K562 (cell line): ENCODE results near the gene RPL7A. TPM values are rescaled to one million over a fixed set of nuclear protein-coding genes. Genes with fewer than 3 reads are reported as not detected.

Experiments
- ATAC-seq: fragments of 200-7000 bp; cut with Tn5 transposase; 3 replicates; pipeline ENCODE4 v1.9.1; 2020; ENCODE audit warnings: moderate library complexity
- BruUV-seq: library from RNA; stranded (reverse); fragments of 400-500 nt; replicated peaks from 2 replicates; lab custom pipeline; 2021; lab: Mats Ljungman, UMichigan
- CTCF ChIA-PET: fragments of 300-600 bp; formaldehyde crosslinking; extraction: SDS; loops from one replicate; lab custom pipeline; 2021; ENCODE audit warnings: low intra/inter-chr PET ratio; lab: Yijun Ruan, JAX
- POLR2A ChIA-PET: fragments of 300-600, 350-650 bp; sonication (Branson Sonifier 250); formaldehyde crosslinking; extraction: SDS; loops from one replicate; lab custom pipeline; 2021; ENCODE audit warnings: antibody characterized with exemption, inconsistent platforms; lab: Yijun Ruan, JAX
- DNase-seq, 4 experiments: peaks; one replicate each; pipeline versions ENCODE4 v3.0.0 to v3.0.0-alpha.2; 2011 to 2018; ENCODE audit warnings: low spot score in 3 of 4, mixed read lengths in 3 of 4; ENCODE audit errors: extremely low read depth in 1 of 4
- FAIRE-seq: peaks from 2 replicates; lab custom pipeline; 2011; peaks lifted over from hg19 to GRCh38; lab: Jason Lieb, UNC
- H2AFZ ChIP-seq: 2 replicates; pipeline ENCODE4 v1.6.0; 2011; ENCODE audit warnings: low read depth, low read length, control low read depth, inconsistent platforms
- H3K27ac ChIP-seq: fragments of 200-600 bp; 3 replicates; pipeline ENCODE4 v1.8.0; 2011; ENCODE audit warnings: low read depth, mild to moderate bottlenecking, control low read depth, inconsistent platforms, low read length, moderate library complexity, mixed read lengths; ENCODE audit errors: extremely low read depth
- H3K27me3 ChIP-seq, 2 experiments: fragments of 300-600 bp in 1 of 2; 2 replicates in 1 of 2; 3 replicates in 1 of 2; pipeline versions ENCODE4 v1.6.0 to v1.8.0; 2011; ENCODE audit warnings: inconsistent platforms in 2 of 2, low read length in 2 of 2, mild to moderate bottlenecking in 1 of 2, mixed read lengths in 1 of 2, moderate library complexity in 1 of 2; ENCODE audit not compliant: control insufficient read depth in 2 of 2, insufficient read depth in 2 of 2
- H3K36me3 ChIP-seq: fragments of 300-600 bp; 3 replicates; pipeline ENCODE4 v1.8.0; 2011; ENCODE audit warnings: mild to moderate bottlenecking, low read length, inconsistent platforms; ENCODE audit not compliant: control insufficient read depth, insufficient read depth
- H3K4me1 ChIP-seq, 2 experiments: fragments of 200-600 bp in 1 of 2; replicated peaks in 1 of 2; 2 replicates in 1 of 2; 3 replicates in 1 of 2; pipeline versions ENCODE4 v1.5.1 to v1.8.0; 2011; ENCODE audit warnings: inconsistent platforms in 2 of 2, low read length in 2 of 2, mild to moderate bottlenecking in 1 of 2, mixed read lengths in 1 of 2, moderate library complexity in 1 of 2; ENCODE audit not compliant: control insufficient read depth in 2 of 2, insufficient read depth in 2 of 2
- H3K4me2 ChIP-seq: 2 replicates; pipeline ENCODE4 v1.6.1; 2011; ENCODE audit warnings: low read length, control low read depth, inconsistent platforms, mixed read lengths; ENCODE audit not compliant: insufficient read depth
- H3K4me3 ChIP-seq: fragments of 200-600 bp; sonication (generic), shearing (Covaris generic); 2 replicates; pipeline ENCODE4 v1.5.1; 2016; ENCODE audit warnings: control low read depth, inconsistent platforms
- H3K79me2 ChIP-seq: fragments of 200-600 bp; 3 replicates; pipeline ENCODE4 v1.8.0; 2011; ENCODE audit warnings: low read length, inconsistent platforms; ENCODE audit not compliant: control insufficient read depth, insufficient read depth
- H3K9ac ChIP-seq, 2 experiments: 2 replicates each; pipeline versions ENCODE4 v1.6.0 to v1.6.1; 2011; ENCODE audit warnings: low read depth in 2 of 2, low read length in 2 of 2, control low read depth in 1 of 2, inconsistent platforms in 1 of 2, mild to moderate bottlenecking in 1 of 2, mixed read lengths in 1 of 2; ENCODE audit not compliant: insufficient read depth in 1 of 2
- H3K9me1 ChIP-seq: one replicate; pipeline ENCODE4 v1.6.0; 2011; ENCODE audit warnings: inconsistent platforms, mild to moderate bottlenecking, low read length, moderate library complexity; ENCODE audit not compliant: control insufficient read depth, insufficient read depth
- H3K9me3 ChIP-seq: replicated peaks from 2 replicates; pipeline ENCODE4 v1.5.1; 2011; ENCODE audit warnings: low read depth, low read length, inconsistent platforms; ENCODE audit not compliant: control insufficient read depth, insufficient read depth
- H4K20me1 ChIP-seq: replicated peaks from 2 replicates; pipeline ENCODE4 v1.6.1; 2011; ENCODE audit warnings: low read length, inconsistent platforms, mixed read lengths; ENCODE audit not compliant: control insufficient read depth, insufficient read depth
- CCAR2 ChIP-seq: fragments of 200-400 bp; formaldehyde crosslinking; IDR thresholded peaks from 2 replicates; pipeline ENCODE4 v1.6.1; 2017; ENCODE audit warnings: mild to moderate bottlenecking, low read depth, low read length
- KDM4B ChIP-seq, 2 experiments: fragments of 450-650 bp in 1 of 2; sonication (generic) in 1 of 2; IDR thresholded peaks; 2 replicates each; pipeline ENCODE4 v1.6.1; 2016 to 2017; ENCODE audit warnings: borderline replicate concordance in 2 of 2, antibody characterized with exemption in 1 of 2, low read depth in 1 of 2, mild to moderate bottlenecking in 1 of 2
- SAP30 ChIP-seq: fragments of 200-600 bp; sonication (generic); IDR thresholded peaks from 2 replicates; pipeline ENCODE4 v1.6.1; 2012; ENCODE audit warnings: borderline replicate concordance, low read depth, mild to moderate bottlenecking, moderate library complexity, low read length, control low read depth, inconsistent platforms; ENCODE audit not compliant: insufficient read depth, poor library complexity, severe bottlenecking
- WGBS: fragments of 100-300 bp; shearing (Covaris generic); methylation state at CpG from one replicate; pipeline ENCODE4 v1.1.6; 2016; ENCODE audit warnings: low coverage, mixed read lengths; ENCODE audit not compliant: insufficient coverage; ENCODE audit errors: missing lambda C conversion rate; 5-methylcytosine and 5-hydroxymethylcytosine counted together
- in situ Hi-C: fragments of 300-500 bp; cut with MboI; formaldehyde crosslinking; loops from 4 replicates; pipeline ENCODE4 v1.15.0; 2018; ENCODE audit warnings: inconsistent platforms, mixed read lengths
- intact Hi-C: fragments of 100-400 bp; cut with micrococcal nuclease; formaldehyde crosslinking; loops from 2 replicates; pipeline ENCODE4 v1.14.2; 2022
- polyA plus RNA-seq, 8 experiments: library from polyadenylated mRNA; depleted of rRNA in 4 of 8; stranded (reverse) in 5 of 8; unstranded in 3 of 8; fragments of >200 nt; fragmentation: Nextera tagmentation in 2 of 8; fragmentation: Illumina TruSeq in 1 of 8; extraction: Ambion mirVana in 2 of 8; extraction: Trizol in 1 of 8; gene quantifications; 2 replicates each; pipeline versions ENCODE4 v1.2.1 to v1.2.3, GENCODE V29; 2011 to 2014; ENCODE audit warnings: inconsistent platforms in 1 of 8, missing spikeins in 1 of 8
- total RNA-seq, 7 experiments: library from RNA; depleted of rRNA in 6 of 7; stranded (reverse); fragments of >200 nt in 6 of 7; fragmentation: Illumina TruSeq in 2 of 7; extraction: Trizol in 2 of 7; gene quantifications; 2 replicates each; pipeline versions ENCODE4 v1.2.1 to v1.2.3, GENCODE V29; 2011 to 2021; ENCODE audit warnings: low replicate concordance in 1 of 7
- TF ChIP-seq, protein P1 (sequence below): fragments of 200-600 bp; sonication (generic); IDR thresholded peaks from one replicate; pipeline ENCODE4 v1.6.1; 2012; ENCODE audit warnings: mild to moderate bottlenecking, low read depth, low read length, inconsistent platforms
- TF ChIP-seq, protein P2 (sequence below): fragments of 250-450 bp; sonication (Bioruptor Pico); IDR thresholded peaks from 2 replicates; pipeline ENCODE4 v1.8.0; 2022; ENCODE audit warnings: moderate library complexity, mild to moderate bottlenecking, inconsistent platforms

Gene RPL7A
- total and polyA plus RNA-seq, 9 of the 15 experiments (the other 6 are each of a cell fraction or from before 2014, with no cell fraction given) = 1,935 to 3,760 (median 2,652) TPM

DNA sequence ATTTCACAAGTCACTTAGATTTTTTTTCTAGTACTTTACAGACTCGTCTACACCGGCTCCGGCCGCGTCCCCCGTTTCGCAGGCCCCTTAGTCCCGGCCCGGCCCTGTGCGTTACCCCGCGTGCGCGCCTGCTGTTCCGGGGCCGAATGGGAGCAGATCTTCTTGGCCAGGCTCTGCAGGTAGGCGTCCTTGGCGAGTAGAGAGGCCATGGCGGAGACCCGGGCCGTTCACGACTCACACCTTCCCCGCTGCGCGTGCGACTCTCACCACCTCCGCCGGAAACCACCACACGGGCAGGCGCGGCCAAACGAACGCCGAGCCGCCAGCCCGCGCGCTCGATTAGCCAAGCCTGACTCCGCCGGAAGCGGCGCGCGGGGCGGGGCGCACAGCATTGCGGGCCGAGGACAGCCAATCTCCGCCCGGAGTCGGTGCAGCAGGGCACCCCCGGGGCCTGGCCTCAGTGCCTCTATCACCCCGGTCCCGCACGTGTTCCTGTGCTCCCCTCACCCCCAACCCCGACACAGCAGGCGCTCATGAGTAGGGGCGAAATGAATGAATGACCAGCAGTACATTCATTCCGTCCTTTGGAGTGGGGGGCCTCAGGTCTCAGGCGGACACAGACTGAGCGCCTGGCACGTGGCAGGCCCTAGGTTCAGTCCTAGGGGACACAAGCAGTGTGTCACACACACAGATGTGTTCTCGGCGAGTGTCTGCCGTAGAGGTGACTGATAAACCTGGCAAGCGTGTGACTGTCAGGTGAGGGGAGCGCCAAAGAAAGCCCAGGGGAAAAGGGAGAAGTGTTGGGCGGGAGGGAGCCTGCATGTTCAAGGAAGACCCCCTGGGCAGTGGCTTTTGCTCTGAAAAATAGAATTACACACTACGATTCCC is 11.8 kb upstream of the RPL7A start, which contains the start of gene SURF6:
TSS of gene SURF6 (minus strand) at position 265 of the 888 bp plus-strand sequence. CDS start at position 209, 56 bp downstream.
- DNase-seq (peak; percentile 89 to 97 (median 92)), FAIRE-seq (peak; percentile 93), ATAC-seq (peak; percentile 96)
- intact Hi-C loops (no loop called here), in situ Hi-C loops (no loop called here)
- under 1% methylated on average over 69 of the region's 70 CpGs for WGBS
- H3K4me1 ChIP-seq = peaks cover 6 to 45% of the 10 kb centered on the region in 2 experiments; a peak in 4 of 5 replicates
- peak within 1 kb of the TSS; percentile 95 for H2AFZ ChIP-seq
- peaks cover 68% of the 10 kb centered on the region for H3K36me3 ChIP-seq
- H3K9me1 ChIP-seq = no peaks in the 10 kb centered on the region
- H3K4me3 ChIP-seq = peak within 1 kb of the TSS; percentile 77
- H3K9me3 ChIP-seq = no peaks in the 10 kb centered on the region
- ChIA-PET CTCF (interaction anchor here (0.7 to 0.9 kb wide), 2 partner anchors 151 to 162 kb away, joined by 4 to 5 read pairs; no protein-coding TSS in a partner anchor), POLR2A (interaction anchor here (0.7 to 2.3 kb wide), 3 partner anchors 12 to 174 kb away, joined by 3 to 9 read pairs (median 3); partner anchors contain the start of genes MED22 and RPL7A)
- peaks cover 39% of the 10 kb centered on the region for H3K79me2 ChIP-seq
- H3K27ac ChIP-seq = peak within 1 kb of the TSS; percentile 98
- peaks cover 4% of the 10 kb centered on the region; the same call in 1 of the 2 replicates for H4K20me1 ChIP-seq
- H3K4me2 ChIP-seq = peak within 1 kb of the TSS; percentile 100
- no peaks in the 10 kb centered on the region; a peak in 1 of 5 replicates for H3K27me3 ChIP-seq
- TSS peak; percentile 95 for BruUV-seq
- peak within 1 kb of the TSS; percentile 85 to 96 for H3K9ac ChIP-seq
- TF ChIP-seq KDM4B (IDR thresholded peaks at IDR 0.05; ENCODE audit: borderline replicate concordance in 2 of 2, low read depth in 1 of 2) (peak in 1 of 2 experiments; percentile 92; a peak in 1 of 4 replicates), CCAR2 (no peak), SAP30 (peak; percentile 92)
- TF ChIP-seq, protein P1, sequence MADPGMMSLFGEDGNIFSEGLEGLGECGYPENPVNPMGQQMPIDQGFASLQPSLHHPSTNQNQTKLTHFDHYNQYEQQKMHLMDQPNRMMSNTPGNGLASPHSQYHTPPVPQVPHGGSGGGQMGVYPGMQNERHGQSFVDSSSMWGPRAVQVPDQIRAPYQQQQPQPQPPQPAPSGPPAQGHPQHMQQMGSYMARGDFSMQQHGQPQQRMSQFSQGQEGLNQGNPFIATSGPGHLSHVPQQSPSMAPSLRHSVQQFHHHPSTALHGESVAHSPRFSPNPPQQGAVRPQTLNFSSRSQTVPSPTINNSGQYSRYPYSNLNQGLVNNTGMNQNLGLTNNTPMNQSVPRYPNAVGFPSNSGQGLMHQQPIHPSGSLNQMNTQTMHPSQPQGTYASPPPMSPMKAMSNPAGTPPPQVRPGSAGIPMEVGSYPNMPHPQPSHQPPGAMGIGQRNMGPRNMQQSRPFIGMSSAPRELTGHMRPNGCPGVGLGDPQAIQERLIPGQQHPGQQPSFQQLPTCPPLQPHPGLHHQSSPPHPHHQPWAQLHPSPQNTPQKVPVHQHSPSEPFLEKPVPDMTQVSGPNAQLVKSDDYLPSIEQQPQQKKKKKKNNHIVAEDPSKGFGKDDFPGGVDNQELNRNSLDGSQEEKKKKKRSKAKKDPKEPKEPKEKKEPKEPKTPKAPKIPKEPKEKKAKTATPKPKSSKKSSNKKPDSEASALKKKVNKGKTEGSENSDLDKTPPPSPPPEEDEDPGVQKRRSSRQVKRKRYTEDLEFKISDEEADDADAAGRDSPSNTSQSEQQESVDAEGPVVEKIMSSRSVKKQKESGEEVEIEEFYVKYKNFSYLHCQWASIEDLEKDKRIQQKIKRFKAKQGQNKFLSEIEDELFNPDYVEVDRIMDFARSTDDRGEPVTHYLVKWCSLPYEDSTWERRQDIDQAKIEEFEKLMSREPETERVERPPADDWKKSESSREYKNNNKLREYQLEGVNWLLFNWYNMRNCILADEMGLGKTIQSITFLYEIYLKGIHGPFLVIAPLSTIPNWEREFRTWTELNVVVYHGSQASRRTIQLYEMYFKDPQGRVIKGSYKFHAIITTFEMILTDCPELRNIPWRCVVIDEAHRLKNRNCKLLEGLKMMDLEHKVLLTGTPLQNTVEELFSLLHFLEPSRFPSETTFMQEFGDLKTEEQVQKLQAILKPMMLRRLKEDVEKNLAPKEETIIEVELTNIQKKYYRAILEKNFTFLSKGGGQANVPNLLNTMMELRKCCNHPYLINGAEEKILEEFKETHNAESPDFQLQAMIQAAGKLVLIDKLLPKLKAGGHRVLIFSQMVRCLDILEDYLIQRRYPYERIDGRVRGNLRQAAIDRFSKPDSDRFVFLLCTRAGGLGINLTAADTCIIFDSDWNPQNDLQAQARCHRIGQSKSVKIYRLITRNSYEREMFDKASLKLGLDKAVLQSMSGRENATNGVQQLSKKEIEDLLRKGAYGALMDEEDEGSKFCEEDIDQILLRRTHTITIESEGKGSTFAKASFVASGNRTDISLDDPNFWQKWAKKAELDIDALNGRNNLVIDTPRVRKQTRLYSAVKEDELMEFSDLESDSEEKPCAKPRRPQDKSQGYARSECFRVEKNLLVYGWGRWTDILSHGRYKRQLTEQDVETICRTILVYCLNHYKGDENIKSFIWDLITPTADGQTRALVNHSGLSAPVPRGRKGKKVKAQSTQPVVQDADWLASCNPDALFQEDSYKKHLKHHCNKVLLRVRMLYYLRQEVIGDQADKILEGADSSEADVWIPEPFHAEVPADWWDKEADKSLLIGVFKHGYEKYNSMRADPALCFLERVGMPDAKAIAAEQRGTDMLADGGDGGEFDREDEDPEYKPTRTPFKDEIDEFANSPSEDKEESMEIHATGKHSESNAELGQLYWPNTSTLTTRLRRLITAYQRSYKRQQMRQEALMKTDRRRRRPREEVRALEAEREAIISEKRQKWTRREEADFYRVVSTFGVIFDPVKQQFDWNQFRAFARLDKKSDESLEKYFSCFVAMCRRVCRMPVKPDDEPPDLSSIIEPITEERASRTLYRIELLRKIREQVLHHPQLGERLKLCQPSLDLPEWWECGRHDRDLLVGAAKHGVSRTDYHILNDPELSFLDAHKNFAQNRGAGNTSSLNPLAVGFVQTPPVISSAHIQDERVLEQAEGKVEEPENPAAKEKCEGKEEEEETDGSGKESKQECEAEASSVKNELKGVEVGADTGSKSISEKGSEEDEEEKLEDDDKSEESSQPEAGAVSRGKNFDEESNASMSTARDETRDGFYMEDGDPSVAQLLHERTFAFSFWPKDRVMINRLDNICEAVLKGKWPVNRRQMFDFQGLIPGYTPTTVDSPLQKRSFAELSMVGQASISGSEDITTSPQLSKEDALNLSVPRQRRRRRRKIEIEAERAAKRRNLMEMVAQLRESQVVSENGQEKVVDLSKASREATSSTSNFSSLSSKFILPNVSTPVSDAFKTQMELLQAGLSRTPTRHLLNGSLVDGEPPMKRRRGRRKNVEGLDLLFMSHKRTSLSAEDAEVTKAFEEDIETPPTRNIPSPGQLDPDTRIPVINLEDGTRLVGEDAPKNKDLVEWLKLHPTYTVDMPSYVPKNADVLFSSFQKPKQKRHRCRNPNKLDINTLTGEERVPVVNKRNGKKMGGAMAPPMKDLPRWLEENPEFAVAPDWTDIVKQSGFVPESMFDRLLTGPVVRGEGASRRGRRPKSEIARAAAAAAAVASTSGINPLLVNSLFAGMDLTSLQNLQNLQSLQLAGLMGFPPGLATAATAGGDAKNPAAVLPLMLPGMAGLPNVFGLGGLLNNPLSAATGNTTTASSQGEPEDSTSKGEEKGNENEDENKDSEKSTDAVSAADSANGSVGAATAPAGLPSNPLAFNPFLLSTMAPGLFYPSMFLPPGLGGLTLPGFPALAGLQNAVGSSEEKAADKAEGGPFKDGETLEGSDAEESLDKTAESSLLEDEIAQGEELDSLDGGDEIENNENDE = no peak
- TF ChIP-seq, protein P2, sequence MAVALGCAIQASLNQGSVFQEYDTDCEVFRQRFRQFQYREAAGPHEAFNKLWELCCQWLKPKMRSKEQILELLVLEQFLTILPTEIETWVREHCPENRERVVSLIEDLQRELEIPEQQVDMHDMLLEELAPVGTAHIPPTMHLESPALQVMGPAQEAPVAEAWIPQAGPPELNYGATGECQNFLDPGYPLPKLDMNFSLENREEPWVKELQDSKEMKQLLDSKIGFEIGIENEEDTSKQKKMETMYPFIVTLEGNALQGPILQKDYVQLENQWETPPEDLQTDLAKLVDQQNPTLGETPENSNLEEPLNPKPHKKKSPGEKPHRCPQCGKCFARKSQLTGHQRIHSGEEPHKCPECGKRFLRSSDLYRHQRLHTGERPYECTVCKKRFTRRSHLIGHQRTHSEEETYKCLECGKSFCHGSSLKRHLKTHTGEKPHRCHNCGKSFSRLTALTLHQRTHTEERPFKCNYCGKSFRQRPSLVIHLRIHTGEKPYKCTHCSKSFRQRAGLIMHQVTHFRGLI (CRISPR knock-in tag) = no peak
